Measurements from ENCODE around the gene WFIKKN2. TPM values are rescaled to one million over a fixed set of nuclear protein-coding genes. Genes with fewer than 3 reads are reported as not detected.
A peak's percentile ranks its signal among the peaks of the same experiment; 100 is the strongest.

Gene WFIKKN2
- total and polyA plus RNA-seq, 2 of the 13 experiments (the other 11 are each of a cell fraction or from before 2014, with no cell fraction given) = not detected

- TF ChIP-seq PATZ1 (CRISPR knock-in tag; IDR thresholded peaks at IDR 0.05) = no peak
- TF ChIP-seq SPEN (CRISPR knock-in tag; IDR thresholded peaks at IDR 0.05; ENCODE audit: low read depth) = peak; percentile 20; the same call in 1 of the 2 replicates
- TF ChIP-seq FOXM1 (CRISPR knock-in tag; IDR thresholded peaks at IDR 0.05) = no peak
- no peak for TF ChIP-seq GFI1 (CRISPR knock-in tag; IDR thresholded peaks at IDR 0.05; ENCODE audit: borderline replicate concordance)
- TF ChIP-seq ZSCAN5A (CRISPR knock-in tag; IDR thresholded peaks at IDR 0.05; ENCODE audit: borderline replicate concordance) = no peak
- no peak for TF ChIP-seq HMG20A (CRISPR knock-in tag; IDR thresholded peaks at IDR 0.05; ENCODE audit: borderline replicate concordance)
- no peak for TF ChIP-seq ATF5 (CRISPR knock-in tag; IDR thresholded peaks at IDR 0.05; ENCODE audit: low read depth)
- TF ChIP-seq ZNF891 (CRISPR knock-in tag; IDR thresholded peaks at IDR 0.05) = 0 out of 2 replicates have a peak, but pooled peaks have one; percentile 10
- TF ChIP-seq ZKSCAN8 (CRISPR knock-in tag; IDR thresholded peaks at IDR 0.05; ENCODE audit: borderline replicate concordance) = no peak
- peak; percentile 98 for TF ChIP-seq ZBTB26 (CRISPR knock-in tag; IDR thresholded peaks at IDR 0.05; ENCODE audit: borderline replicate concordance)
- TF ChIP-seq KMT2B (CRISPR knock-in tag; IDR thresholded peaks at IDR 0.05) = no peak
- TF ChIP-seq FOXO1 (CRISPR knock-in tag; IDR thresholded peaks at IDR 0.05) = no peak
- TF ChIP-seq JDP2 (CRISPR knock-in tag; IDR thresholded peaks at IDR 0.05; ENCODE audit: borderline replicate concordance) = no peak
- TF ChIP-seq FUBP1 (CRISPR knock-in tag; IDR thresholded peaks at IDR 0.05; ENCODE audit: borderline replicate concordance) = no peak
- TF ChIP-seq ZBTB7A (CRISPR knock-in tag; IDR thresholded peaks at IDR 0.05) = no peak
- peak; percentile 50 for TF ChIP-seq CEBPG (CRISPR knock-in tag; IDR thresholded peaks at IDR 0.05)
- no peak for TF ChIP-seq CENPBD1 (CRISPR knock-in tag; IDR thresholded peaks at IDR 0.05; ENCODE audit: borderline replicate concordance, low read depth)
- no peak for TF ChIP-seq ATF7-NPFF (CRISPR knock-in tag; IDR thresholded peaks at IDR 0.05; ENCODE audit: low read depth)
- TF ChIP-seq ZNF225 (CRISPR knock-in tag; IDR thresholded peaks at IDR 0.05) = no peak
- no peak for TF ChIP-seq TOPORS (CRISPR knock-in tag; IDR thresholded peaks at IDR 0.05)
- 0 out of 2 replicates have a peak, but pooled peaks have one; percentile 11 for TF ChIP-seq ZNF121 (CRISPR knock-in tag; IDR thresholded peaks at IDR 0.05)
- TF ChIP-seq ISL2 (CRISPR knock-in tag; IDR thresholded peaks at IDR 0.05) = no peak
Measured at GRCh38 chr17:50798424-50799288, 36.7 kb upstream of the WFIKKN2 start (continued).
